ENCODE results near the gene BSG.

DNA sequence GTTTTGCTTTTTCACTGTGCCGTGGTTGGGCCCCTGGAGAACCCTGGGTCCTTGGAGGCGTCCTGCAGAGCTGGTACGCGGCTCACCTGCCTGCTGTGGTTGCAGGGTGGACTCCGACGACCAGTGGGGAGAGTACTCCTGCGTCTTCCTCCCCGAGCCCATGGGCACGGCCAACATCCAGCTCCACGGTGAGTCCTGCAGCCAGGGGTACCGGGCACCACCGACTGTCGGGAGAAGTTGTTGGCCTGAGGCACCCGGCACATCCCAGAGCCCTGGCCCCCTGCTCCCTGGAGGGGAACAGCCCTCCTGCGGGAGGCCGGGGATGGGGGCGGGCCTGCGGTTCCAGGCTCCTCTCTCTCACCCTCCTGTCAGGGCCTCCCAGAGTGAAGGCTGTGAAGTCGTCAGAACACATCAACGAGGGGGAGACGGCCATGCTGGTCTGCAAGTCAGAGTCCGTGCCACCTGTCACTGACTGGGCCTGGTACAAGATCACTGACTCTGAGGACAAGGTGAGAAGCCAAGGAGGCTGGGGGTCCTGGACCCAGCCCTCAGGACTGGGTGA lies 8.0 kb downstream of the BSG start:
- TF ChIP-seq, protein P1, sequence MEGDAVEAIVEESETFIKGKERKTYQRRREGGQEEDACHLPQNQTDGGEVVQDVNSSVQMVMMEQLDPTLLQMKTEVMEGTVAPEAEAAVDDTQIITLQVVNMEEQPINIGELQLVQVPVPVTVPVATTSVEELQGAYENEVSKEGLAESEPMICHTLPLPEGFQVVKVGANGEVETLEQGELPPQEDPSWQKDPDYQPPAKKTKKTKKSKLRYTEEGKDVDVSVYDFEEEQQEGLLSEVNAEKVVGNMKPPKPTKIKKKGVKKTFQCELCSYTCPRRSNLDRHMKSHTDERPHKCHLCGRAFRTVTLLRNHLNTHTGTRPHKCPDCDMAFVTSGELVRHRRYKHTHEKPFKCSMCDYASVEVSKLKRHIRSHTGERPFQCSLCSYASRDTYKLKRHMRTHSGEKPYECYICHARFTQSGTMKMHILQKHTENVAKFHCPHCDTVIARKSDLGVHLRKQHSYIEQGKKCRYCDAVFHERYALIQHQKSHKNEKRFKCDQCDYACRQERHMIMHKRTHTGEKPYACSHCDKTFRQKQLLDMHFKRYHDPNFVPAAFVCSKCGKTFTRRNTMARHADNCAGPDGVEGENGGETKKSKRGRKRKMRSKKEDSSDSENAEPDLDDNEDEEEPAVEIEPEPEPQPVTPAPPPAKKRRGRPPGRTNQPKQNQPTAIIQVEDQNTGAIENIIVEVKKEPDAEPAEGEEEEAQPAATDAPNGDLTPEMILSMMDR (IDR thresholded peaks at IDR 0.05; ENCODE audit: poor library complexity): no peak
- no peak for TF ChIP-seq EZH2 (IDR thresholded peaks at IDR 0.05; ENCODE audit: borderline replicate concordance)

Measured in hepatocyte (in vitro differentiated cells).